Astrocyte (in vitro differentiated cells and primary cell): Measurements from ENCODE around the gene DLX1.

Source experiments
- CTCF ChIP-seq: IDR thresholded peaks from 2 replicates; pipeline ENCODE4 v1.5.1; 2011; ENCODE audit warnings: low read depth, mild to moderate bottlenecking, inconsistent platforms, low read length, moderate library complexity; ENCODE audit not compliant: insufficient read depth
- EZH2 ChIP-seq: IDR thresholded peaks from 2 replicates; pipeline ENCODE4 v1.6.1; 2012; ENCODE audit warnings: mild to moderate bottlenecking, low read length, inconsistent platforms; ENCODE audit not compliant: insufficient read depth

GRCh38 chr2:172038121-172038520 lies 47.2 kb upstream of the DLX1 start:
- TF ChIP-seq CTCF (no peak), EZH2 (no peak)
